ENCODE measurements around the gene ADCYAP1R1.

The ADCYAP1R1 gene

DNA sequence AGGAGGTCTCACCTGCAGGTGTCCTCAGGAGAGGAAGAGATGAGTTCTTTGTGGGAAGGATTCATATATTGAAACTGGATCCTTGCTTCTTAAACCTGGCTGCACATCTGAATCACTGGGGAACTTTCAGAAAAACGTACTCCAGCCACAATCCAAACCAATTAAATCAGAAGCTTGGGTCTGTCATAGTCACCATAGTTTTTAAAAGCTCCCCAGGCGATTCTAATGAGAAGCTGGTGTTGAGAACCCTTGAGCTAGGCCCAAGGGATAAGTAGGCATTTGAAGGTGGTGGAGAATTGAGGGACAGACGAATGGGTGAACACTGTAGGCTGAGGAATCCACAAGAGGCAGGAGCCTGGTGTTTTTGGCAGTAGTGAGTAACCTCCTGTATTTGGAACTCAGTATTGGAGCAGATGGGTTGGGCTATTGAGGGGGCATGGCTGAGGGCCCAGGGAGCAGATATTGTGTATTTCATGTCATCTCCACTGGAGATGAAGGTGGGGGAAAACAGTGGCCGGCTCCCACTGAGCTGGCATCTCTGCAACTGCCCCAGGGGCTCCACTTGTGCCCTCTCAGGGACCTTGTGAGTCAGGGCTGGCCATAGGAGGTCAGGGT, 14.5 kb downstream of the ADCYAP1R1 start:
- in situ Hi-C loops (cut with MboI; ENCODE audit: low sequenced_read_pairs): no loop called here

DNA sequence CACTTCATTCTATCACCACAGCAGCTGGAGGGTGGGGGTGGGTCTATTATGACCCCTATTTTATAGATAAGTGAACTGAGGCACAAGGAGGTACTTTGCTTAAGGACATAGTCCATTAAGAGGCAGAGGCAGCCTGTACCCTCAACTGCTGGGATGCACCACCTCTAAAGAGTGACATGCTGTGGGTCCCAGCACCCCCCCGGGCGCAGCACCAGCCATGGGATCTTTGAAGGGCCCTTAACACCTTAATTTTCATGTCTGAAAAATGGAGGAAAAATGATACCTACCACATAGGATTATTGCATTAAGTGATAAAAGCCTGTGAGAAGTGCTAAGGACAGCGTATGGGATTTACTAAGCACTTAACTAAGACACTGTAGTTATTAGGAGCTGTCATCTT, 15.4 kb downstream of the ADCYAP1R1 start:
- in situ Hi-C loops (cut with MboI; ENCODE audit: low sequenced_read_pairs): no loop called here

DNA sequence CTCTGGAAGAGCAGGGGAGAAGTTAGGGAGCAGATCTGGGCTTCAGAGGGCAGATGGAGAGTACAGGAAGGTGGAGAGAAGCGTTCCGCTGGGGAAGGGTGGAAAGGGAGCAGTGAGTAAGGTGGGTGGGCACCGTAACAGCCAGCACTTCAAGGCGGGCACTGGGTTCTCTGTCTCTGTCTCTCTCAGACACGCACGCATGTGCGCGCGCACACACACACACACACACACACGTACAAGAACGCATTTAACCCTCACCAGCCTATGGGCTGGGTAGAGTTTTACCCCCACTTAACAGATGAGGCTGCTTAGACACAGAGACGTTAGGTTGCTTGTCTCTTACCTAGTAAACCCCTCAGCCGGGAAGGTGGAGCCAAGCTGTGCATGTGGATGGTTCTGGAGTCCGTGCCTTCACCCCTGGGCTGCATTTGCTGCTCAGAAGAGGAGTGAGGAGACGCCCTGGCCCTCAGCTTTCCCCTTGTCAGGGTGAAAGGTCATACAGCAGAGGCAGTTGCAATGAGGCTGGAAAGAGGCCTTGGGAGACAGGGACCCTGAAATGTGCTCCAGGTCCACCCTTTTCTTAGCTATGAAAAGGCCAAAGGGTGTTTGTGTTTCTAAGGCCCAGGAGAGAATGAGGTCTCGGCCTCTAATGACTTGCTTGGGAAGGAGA, 16.0 kb downstream of the ADCYAP1R1 start:
- in situ Hi-C loops (cut with MboI; ENCODE audit: low sequenced_read_pairs): no loop called here

DNA sequence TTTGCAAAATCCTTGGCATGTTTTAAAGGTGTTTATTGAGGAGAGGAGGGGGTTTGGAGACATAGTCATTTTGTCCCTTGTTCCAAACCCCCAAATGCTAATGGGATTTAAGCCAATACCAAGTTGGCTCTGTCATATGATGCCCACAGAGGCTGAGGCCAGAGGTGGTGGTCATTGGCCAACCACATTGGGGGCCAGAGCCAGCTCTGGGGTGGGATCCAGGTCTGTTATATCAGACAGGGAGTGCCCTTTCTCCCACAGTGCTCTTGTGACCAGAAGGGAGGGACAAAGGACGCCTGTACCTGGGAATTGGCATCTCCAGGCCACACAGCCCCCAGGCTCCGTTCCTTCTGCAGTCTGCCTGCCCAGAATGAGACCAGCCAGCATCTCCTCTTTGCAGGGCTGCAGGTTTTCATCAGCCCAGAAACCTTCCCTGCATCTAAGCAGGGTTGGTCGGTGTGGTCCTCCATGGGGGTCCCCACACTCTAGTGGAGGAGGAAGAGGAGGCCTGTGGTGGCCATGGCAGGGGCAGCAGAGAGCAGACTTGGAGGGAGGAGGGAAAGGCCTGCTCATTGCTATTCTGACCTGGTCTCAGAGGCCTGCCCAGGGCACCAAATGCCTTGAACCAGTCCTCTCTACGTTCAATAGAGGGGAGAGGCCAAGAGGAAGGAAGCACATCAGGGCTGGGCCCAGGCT, 17.9 kb downstream of the ADCYAP1R1 start:
- in situ Hi-C loops (cut with MboI; ENCODE audit: low sequenced_read_pairs): no loop called here

DNA sequence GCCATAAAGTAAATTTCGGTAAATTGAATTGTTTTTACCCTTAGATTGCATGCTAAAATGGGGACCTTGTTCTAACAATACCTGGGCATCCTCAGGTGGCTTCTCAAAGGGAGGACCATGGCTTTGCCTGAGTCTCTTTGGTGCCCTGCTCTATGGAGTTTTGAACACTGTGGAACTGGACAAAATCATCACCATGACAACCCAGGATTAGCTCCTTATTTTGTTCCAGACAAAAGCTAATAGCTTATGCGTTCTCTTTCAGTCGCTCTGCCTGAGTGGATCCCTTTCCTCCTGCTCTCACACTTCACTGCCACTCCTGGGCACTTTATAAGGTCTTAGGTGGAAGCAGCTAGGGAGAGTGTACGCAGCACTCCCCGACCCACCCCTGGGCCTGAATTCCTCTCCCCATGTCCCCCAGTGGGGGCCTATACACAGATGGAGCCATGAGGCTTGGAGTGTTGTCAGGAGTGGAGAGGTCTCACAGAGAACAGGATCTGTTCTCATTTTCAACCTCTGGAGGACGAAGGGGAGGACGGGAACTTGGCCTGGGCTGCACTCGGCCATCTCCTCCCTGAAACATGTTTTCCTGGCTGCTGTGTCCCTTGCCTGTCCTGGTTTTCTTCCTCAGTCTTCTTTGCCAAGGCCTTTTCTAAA, 19.0 kb downstream of the ADCYAP1R1 start:
- in situ Hi-C loops (cut with MboI; ENCODE audit: low sequenced_read_pairs): no loop called here

DNA sequence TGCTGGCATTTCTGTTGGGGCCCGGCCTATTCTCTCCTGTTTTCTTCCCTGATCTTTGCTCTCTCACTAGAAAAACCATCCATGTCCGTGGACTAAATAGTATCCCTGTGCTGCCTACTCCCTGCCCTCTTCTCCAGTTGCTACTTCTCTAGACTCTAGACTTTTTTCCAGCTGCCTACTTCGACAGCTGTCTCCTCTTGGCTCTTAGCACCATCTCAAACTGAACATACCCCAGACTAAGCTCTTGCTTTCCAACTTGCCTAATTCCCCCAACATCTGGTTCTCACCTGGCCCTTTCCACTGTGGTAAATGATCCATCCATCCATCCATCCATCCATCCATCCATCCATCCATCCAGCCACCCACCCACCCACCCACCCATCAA, 19.5 kb downstream of the ADCYAP1R1 start:
- in situ Hi-C loops (cut with MboI; ENCODE audit: low sequenced_read_pairs): no loop called here

DNA sequence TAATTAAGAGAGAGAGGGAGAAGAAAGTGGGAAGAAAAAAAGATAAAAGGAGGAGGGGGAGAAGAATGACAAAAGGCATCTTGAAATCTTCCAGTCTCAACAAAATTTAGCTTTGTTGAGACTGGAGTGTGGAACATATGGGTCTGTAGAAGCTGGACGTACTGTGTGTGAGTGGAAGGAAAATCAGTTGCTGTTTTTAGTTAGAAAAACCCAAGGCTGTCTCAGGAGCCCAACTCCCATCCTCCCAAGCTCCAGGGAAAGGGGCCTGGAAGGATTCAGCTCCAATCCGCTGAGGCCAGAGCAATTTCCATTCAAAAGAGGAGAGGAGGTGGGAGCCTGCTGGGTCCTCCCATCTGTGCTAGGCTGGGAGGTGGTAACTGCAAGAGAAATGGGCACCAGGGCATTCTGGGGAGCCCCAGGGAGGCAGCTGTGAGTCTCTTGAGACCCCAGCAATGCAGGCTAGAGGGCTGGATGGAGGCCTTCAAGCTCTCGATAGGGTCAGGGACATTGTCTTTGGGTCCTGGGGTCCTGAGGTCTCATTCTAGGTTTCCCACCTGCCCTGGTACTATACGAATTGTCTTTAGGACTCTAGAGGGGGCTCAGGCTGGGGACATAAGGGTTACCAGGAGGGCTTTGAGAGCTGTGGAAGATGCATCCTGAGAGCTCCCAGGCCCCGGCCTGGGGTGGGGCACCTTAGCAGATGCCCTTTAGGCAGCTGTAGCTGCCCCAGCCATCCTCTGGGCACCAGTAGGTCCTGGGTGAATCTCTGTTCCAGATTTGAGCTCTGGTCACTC, 21.4 kb downstream of the ADCYAP1R1 start:
- in situ Hi-C loops (cut with MboI; ENCODE audit: low sequenced_read_pairs): no loop called here

DNA sequence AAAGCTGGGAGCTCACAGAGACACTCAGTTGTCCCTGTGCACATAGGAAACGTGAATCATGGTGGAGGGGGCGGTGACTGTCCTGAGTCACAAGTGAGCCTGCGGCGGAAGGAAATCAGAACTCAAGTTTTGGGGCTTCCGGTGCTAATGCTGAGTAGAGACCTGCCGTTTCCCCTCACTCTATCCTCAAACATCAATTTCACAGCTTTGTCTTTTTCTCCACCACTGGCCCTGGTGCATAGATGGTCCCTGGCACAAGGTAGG, 21.9 kb downstream of the ADCYAP1R1 start:
- in situ Hi-C loops (cut with MboI; ENCODE audit: low sequenced_read_pairs): no loop called here

DNA sequence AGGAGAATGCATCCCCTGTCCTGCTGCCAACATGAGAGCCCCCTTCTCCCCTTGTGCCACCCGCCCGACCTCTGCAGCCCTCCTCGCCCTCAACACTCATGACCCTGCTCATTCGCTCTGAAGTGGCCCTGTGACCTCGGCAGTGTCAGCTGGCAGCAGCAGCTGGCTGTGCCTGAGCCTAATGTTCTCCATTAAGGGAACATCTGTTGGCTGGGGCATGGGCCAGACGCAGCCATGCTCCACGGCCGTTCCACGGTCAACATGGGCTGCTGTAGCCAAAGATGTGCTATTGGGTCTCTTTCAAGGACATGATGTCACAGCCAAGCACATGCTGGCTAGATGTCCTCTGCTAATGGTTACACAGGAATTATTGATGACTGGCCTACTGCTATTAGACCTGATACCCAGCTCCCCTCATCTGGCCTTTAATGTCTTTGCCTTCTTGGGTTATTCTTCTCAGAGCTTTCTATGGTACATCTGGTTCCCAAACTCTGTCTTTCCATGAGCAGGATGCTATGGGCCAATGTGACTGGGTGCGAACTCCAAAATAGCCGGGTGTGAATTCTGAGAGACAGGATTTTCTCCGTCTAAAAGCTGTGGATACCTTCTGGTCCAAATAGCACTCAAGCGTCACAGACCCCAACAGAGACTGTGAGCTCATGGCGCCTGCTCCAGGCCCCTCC, 22.4 kb downstream of the ADCYAP1R1 start:
- in situ Hi-C loops (cut with MboI; ENCODE audit: low sequenced_read_pairs): no loop called here

DNA sequence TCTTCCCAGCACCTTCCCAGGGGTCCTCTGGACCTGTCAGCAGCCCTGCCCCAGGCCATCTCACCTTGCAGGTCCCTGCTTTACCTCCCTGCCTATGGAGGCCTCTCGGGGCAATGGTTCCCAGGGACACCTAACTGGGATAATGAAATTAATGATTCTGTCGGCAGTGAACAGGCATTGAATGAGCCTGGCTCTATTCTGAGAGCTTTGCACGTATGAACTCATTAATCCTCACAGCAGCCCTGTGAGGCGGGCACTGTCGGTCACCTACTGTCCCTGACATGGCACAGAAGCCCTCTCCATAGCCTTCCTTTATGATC, 22.9 kb downstream of the ADCYAP1R1 start:
- in situ Hi-C loops (cut with MboI; ENCODE audit: low sequenced_read_pairs): no loop called here

DNA sequence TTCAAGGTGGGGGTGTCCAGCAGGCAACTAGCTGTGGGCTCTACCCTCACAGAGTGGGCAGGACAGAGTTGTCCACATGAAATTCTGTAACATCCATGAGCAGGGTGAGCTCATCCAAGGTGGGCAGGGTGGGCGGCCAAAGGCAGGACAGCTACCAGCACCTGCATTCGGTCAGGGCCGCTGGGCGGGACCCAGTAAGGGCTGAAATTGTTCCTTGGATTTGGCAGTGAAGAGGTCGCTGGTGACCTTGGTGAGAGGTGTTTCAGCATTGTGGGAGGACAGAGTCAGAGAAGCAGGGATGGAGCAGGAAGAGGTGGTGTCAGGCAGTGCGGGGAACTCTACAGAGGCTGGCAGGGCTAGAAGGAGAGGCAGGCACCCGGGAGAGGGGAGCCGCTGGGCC, 23.9 kb downstream of the ADCYAP1R1 start:
- in situ Hi-C loops (cut with MboI; ENCODE audit: low sequenced_read_pairs): no loop called here

DNA sequence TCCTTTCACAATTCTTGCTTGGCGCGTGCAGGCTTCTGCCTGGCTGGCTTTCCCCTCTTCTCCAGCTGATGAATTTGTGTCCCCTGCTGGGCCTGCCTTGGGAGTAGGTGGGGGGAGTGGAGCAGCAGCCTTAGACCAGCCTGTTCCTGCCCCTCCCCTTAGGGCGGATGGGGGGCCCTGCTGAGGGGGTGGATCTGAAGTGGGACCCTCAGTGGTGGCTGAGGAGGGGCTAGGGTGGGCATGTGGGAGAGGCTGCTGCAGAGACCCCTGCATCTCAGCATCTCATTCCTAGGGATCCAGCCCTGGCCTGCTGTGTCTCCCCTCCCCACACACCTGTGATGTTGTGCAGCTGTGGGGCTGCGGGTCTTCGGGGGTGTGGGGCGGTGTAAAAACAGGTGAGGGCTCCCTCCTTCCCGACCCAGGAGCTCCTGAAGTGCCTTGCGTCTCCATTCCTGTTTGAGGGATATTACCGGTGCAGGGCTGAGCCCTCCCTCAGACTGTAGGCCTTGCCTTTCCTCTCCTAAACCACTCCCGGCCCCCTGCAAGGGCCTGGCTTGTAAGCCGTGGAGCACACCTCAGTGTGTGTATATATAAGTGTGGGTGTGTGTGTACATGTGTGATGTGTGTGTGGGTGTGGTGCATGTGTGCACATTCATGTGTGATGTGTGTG, 24.7 kb downstream of the ADCYAP1R1 start:
- in situ Hi-C loops (cut with MboI; ENCODE audit: low sequenced_read_pairs): no loop called here

DNA sequence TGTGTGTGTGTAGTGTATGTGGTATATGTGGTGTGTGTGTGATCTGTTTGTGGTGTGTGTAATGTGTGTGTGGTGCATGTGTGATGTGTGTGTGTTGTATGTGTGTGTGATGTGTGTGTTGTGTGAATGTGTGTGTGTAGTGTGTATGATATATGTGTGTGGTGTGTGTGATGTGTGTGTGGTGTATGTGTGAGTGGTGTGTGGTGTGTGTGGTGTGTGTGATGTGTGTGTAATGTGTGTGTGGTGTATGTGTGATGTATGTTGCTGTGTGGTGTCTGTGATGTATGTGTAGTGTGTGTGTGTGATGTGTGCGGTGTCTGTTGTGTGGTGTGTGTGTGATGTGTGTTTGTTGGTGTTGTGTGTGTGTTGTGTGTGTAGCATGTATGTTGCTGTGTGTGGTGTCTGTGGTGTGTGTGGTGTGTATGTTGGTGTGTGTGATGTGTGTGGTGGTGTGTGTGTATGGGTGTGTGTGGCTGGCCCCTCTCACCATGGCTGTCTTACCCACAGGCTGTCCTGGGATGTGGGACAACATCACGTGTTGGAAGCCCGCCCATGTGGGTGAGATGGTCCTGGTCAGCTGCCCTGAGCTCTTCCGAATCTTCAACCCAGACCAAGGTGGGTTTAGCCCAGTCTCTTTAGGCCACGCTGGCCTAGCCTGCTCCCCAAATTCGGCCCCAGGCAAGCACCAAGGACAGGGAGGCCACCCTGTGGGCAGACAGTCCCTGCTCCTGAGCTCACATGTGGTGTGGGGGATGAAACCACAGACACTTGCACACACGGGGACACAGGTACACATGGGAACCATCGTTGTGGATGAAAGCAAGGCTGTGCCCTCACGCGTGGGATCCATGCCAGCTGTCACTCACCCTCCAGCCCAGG, 25.6 kb downstream of the ADCYAP1R1 start:
- in situ Hi-C loops (cut with MboI; ENCODE audit: low sequenced_read_pairs): no loop called here

DNA sequence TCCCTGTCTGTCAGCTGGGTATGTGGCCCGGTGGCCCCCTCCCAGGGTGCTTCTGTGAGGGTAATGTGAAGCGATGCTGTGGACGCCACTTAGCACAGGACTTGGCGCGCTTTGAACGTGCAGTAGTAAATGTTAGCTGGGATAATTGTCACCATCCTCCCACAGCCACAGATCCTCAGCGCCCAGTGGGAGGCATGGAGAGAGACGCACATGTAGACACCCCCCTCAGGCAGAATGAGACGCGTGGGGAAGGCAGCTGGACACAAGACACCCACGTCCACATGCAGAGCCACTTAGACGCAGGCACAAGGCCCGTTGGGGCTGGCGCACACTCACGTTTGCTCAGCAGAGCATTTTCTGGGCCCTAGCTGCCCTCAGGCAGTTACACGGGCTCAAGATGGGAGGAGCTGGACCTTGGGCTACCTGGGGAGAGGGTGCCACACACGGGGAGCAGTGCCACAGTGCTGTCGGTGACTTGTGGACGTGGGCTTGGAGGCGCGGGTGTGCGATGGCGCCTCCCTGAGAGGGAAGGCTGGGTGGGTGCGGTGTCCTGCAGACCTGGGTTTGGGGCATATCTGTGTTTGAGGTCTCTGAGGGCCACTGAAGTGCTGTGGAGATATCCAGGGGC, 26.4 kb downstream of the ADCYAP1R1 start:
- in situ Hi-C loops (cut with MboI; ENCODE audit: low sequenced_read_pairs): no loop called here

DNA sequence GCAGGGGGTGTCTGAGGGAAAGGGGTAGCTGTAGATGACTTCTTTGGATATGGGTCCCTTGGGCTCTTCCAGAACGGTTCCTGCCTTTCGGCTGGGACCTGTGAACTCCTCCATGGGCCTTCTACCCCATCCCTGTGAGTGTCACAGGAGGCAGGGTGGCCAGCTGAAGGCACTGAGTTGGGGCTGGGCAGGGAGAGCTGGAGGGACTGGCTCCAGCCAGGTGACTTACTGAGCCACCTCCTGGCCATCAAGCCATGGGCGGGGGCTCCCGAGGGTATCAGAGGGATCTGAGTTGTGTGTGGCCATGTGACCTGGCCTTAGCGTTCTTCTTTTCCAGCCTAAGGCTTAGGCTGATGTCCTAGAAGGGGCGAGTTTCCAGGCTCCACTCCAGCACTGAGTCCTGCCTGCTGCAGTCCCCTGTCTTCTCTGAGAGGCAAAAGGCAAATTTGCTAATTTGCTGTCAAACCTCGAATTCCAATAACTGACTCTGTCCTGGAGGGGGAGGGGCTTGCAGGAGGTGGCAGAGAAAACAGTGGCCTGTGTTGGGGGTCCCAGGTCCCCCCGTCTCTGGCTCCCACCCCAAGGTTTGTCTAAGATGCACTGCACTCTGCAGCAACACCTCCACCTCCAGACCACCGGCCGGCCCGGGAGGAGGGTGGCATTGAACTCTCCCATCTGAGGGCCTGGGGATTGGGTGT, 27.2 kb downstream of the ADCYAP1R1 start:
- in situ Hi-C loops (cut with MboI; ENCODE audit: low sequenced_read_pairs): no loop called here

DNA sequence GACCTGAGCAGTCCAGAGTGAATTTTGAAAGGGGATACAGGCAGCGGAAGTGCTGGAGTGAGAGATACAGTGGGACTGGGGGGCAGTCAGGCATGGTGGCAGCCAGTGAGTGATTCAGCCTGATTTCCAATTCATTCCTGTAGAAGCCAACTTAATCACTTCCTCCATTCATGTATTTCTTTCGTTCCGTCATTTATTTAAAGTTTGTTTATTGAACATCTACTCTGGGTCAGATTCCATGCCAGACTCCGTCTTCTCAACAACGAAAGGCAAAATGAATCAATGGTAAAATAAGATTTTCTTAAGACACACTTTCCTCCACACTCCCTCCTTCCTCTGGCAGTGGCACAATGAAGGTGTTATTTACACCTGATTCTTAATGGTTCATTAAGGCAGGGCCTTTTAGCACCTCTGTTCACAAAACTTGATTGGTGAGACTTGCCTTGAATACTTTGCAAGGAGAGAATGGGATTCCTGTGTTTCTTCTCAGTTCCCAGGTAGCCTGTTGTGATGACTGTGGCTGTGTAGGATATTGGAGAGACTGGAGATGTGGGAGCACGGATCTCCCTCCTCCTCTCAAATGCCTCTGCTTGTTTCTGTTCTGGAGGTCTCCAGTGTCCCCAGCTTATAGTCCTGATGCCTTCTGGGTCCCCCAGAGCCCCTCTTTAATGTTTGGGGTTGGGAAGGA, 27.9 kb downstream of the ADCYAP1R1 start:
- in situ Hi-C loops (cut with MboI; ENCODE audit: low sequenced_read_pairs): no loop called here

DNA sequence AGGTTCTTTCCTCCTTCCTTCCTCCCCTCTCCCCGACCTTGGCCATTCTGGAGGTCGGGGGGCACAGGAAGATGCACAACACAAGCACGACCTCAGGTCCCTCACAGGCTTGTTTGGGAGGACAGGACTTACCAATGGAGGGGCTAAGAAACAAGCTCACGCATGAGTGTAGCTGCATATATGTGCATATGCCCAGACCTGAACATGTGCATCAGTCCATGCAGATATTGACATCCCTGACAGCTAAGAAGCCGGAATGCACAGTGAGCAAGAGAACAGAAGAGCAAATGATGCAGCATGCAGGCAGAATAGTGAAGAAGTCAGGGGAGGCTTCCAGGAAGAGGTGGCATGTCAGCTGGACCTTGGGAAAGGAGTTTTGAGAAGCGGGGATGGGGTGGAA, 28.7 kb downstream of the ADCYAP1R1 start:
- in situ Hi-C loops (cut with MboI; ENCODE audit: low sequenced_read_pairs): no loop called here

DNA sequence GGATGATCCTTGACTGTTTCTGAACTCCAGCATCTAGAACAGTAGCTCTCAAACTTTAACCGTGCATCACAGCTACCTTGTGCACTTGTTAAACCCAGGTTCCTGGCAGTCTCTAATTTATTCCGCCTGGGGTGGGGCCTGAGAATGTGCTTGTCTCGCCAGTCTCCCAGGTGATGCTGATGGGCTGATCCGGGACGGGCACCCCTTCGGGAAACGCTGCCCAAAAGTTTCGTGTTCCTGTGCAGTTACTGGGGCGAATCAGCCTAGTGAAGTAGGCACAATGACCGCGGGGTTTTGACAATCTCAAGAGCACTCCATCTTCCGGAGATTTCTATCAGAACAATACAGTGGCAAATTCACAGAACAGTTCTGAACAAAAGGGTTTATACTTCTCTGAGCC, 29.9 kb downstream of the ADCYAP1R1 start:
- in situ Hi-C loops (cut with MboI; ENCODE audit: low sequenced_read_pairs): no loop called here
